GM10266 (cell line): ENCODE measurements around the gene RGS7.

Source experiments
- DNase-seq: peaks from one replicate; pipeline ENCODE4 v3.0.0; 2012; ENCODE audit errors: extremely low spot score
- CTCF ChIP-seq: IDR thresholded peaks from 2 replicates; pipeline ENCODE4 v1.5.1; 2012; ENCODE audit warnings: mild to moderate bottlenecking, low read depth; ENCODE audit not compliant: control insufficient read depth, insufficient read depth; ENCODE audit errors: missing control alignments

The RGS7 gene

DNA sequence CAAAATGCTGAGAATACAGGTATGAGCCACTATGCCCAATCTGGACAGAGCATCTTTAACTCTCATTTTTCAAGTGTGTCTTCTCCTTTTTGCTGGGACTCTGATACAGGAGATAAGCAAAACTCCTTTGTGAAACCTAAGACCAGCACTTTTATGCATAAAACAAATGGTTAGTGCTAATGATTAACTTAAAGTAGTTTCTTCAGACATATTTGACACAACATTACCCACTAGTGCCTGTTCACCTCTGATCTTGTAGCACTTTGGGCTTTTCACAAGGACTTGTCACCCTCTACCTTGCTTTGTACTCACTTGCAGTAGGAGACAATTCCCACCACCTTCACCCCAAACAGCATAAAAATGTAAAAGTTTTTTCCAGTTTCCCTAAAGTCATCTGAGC is 216.3 kb downstream of the RGS7 start:
- TF ChIP-seq CTCF, result no peak

DNA sequence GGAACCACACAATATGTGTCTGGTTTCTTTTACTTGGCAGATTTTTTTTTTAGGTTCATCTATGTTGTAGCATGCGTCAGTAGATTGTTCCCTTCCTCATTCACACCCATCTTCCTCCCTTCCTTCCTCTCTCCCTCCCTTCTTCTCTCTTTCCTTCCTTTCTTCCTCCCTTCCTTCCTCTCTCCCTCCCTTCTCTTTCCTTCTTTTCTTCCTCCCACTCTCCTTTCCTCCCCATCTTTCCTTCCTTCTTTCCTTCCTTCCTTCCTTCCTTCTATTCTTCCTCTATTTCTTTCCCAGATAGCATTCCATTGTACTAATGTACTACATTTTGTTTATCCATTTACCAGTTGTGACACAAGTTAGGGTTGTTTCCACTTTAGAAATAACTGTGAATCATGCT is 218.0 kb downstream of the RGS7 start:
- TF ChIP-seq CTCF, result no peak

More for the DNA sequence above, 216.3 kb downstream of the RGS7 start:
- DNase-seq, result no peak

GRCh38 chr1:241138248-241138647 is 218.8 kb downstream of the RGS7 start:
- no peak for TF ChIP-seq CTCF
- DNase-seq, result no peak

More for the DNA sequence above, 218.0 kb downstream of the RGS7 start:
- no peak for DNase-seq

DNA sequence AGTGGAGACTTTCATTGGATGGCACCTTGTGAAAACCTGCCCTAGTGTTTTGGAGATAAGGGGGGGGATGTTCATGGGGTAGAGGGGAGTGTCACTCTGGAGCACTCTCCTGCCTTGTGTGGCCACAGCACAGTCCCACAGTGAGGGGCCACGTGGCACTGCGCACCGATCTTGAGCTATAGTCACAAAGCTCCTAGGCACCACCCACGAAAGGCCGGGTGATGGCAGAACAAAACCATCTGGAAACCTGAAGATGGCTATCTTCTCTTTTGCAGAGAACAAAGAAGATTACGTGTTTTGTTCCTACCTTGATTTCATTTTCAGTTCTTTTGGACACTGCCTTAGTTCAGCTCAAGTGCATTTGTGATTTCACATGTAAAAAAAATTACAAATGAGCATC is 220.6 kb downstream of the RGS7 start:
- no peak for DNase-seq

DNA sequence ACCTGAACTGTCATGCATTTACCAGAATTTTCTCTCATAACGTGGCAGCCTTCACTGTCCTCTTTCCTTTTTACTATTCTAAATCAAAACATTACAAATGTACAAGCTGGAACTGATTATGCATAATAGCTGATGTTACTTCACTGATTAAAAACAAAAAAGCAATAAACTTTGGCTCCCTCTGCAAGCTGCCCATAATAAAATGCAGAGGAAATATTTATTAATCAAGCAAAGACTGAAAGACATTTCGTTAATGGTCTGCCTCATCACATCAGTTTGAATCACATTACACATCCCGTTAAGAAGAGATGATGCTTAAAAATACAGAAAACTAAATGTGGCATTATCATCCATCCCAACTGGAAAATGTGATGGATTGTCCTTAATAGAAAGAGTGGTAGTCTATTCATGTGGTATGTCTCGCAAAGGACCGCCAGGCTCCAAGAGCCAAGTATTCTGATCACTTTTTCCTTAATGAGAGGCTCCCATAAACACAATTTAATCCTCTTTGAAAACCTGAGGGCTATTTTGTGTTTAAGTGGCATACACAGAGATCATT is 225.3 kb downstream of the RGS7 start:
- TF ChIP-seq CTCF, result no peak

More for the DNA sequence above, 220.6 kb downstream of the RGS7 start:
- TF ChIP-seq CTCF, result no peak

GRCh38 chr1:241130881-241131280 is 226.1 kb downstream of the RGS7 start:
- no peak for DNase-seq
- TF ChIP-seq CTCF, result no peak

More for the DNA sequence above, 225.3 kb downstream of the RGS7 start:
- DNase-seq, result no peak

GRCh38 chr1:241129207-241129960 is 227.6 kb downstream of the RGS7 start:
- no peak for TF ChIP-seq CTCF
- no peak for DNase-seq
